Liver (tissue), 9 donors: Measurements from ENCODE around the gene STAT2. TPM values are rescaled to one million over a fixed set of nuclear protein-coding genes. Genes with fewer than 3 reads are reported as not detected.

Source experiments
- DNase-seq: peaks from one replicate; pipeline ENCODE4 v3.0.0-alpha.2; 2017; ENCODE audit warnings: low spot score
- H3K27ac ChIP-seq, 2 donors: one replicate each; pipeline ENCODE4 v1.7.0; 2013; ENCODE audit warnings: inconsistent platforms in 2 of 2, low read length in 2 of 2, control low read depth in 1 of 2, low read depth in 1 of 2, mild to moderate bottlenecking in 1 of 2
- H3K27me3 ChIP-seq, 4 donors: one replicate each; pipeline versions ENCODE4 v1.6.1 to v1.7.0; 2013; ENCODE audit warnings: low read length in 3 of 4, inconsistent platforms in 1 of 4, mild to moderate bottlenecking in 1 of 4, moderate library complexity in 1 of 4; ENCODE audit not compliant: control insufficient read depth in 4 of 4, insufficient read depth in 4 of 4
- H3K36me3 ChIP-seq, 4 donors: one replicate each; pipeline versions ENCODE4 v1.6.1 to v1.7.0; 2013; ENCODE audit warnings: low read length in 3 of 4, mild to moderate bottlenecking in 3 of 4, low read depth in 1 of 4, moderate library complexity in 1 of 4; ENCODE audit not compliant: control insufficient read depth in 4 of 4, insufficient read depth in 3 of 4
- H3K4me1 ChIP-seq, 4 donors: one replicate each; pipeline versions ENCODE4 v1.6.1 to v1.7.0; 2013; ENCODE audit warnings: low read length in 3 of 4, mild to moderate bottlenecking in 3 of 4, moderate library complexity in 1 of 4; ENCODE audit not compliant: control insufficient read depth in 4 of 4, insufficient read depth in 4 of 4
- H3K4me3 ChIP-seq, 3 donors: one replicate each; pipeline versions ENCODE4 v1.6.1 to v1.7.0; 2013; ENCODE audit warnings: low read length in 3 of 3, control low read depth in 1 of 3, low read depth in 1 of 3, mild to moderate bottlenecking in 1 of 3
- H3K9ac ChIP-seq, 2 donors: one replicate each; pipeline ENCODE4 v1.7.0; 2013; ENCODE audit warnings: low read length in 2 of 2, mild to moderate bottlenecking in 2 of 2, moderate library complexity in 2 of 2, control low read depth in 1 of 2, low read depth in 1 of 2
- H3K9me3 ChIP-seq, 4 donors: one replicate each; pipeline versions ENCODE4 v1.6.1 to v1.7.0; 2013; ENCODE audit warnings: low read length in 3 of 4; ENCODE audit not compliant: control insufficient read depth in 4 of 4
- ATF3 ChIP-seq: IDR thresholded peaks from 2 replicates; pipeline ENCODE4 v1.6.1; 2016; ENCODE audit warnings: antibody characterized with exemption
- CTCF ChIP-seq: fragments of 150-350 bp; IDR thresholded peaks from 2 replicates; pipeline ENCODE4 v1.5.1; 2017; ENCODE audit warnings: improper control_type of control experiment, low read depth, low read length; ENCODE audit not compliant: missing input control
- EGR1 ChIP-seq, 2 donors: IDR thresholded peaks; 2 replicates each; pipeline ENCODE4 v1.6.1; 2016 to 2018; ENCODE audit warnings: antibody characterized with exemption in 2 of 2, low read depth in 2 of 2
- FOXA1 ChIP-seq: IDR thresholded peaks from 2 replicates; pipeline ENCODE4 v1.6.1; 2016; ENCODE audit warnings: antibody characterized with exemption
- FOXA2 ChIP-seq: IDR thresholded peaks from 2 replicates; pipeline ENCODE4 v1.6.1; 2016; ENCODE audit warnings: antibody characterized with exemption
- GABPA ChIP-seq, 2 donors: IDR thresholded peaks in 1 of 2; conservative IDR thresholded peaks in 1 of 2; 2 replicates each; pipeline ENCODE4 v1.6.1; 2016; ENCODE audit warnings: antibody characterized with exemption in 2 of 2, mild to moderate bottlenecking in 1 of 2, moderate library complexity in 1 of 2
- HNF4A ChIP-seq, 2 donors: conservative IDR thresholded peaks; 2 replicates each; pipeline ENCODE4 v1.6.1; 2016; ENCODE audit warnings: antibody characterized with exemption in 2 of 2, mild to moderate bottlenecking in 2 of 2
- HNF4G ChIP-seq: IDR thresholded peaks from 2 replicates; pipeline ENCODE4 v1.6.1; 2016; ENCODE audit warnings: antibody characterized with exemption
- JUND ChIP-seq, 2 donors: IDR thresholded peaks; 2 replicates each; pipeline ENCODE4 v1.6.1; 2016; ENCODE audit warnings: antibody characterized with exemption in 2 of 2
- MAX ChIP-seq: IDR thresholded peaks from 2 replicates; pipeline ENCODE4 v1.6.1; 2016; ENCODE audit warnings: antibody characterized with exemption
- NR2F2 ChIP-seq: IDR thresholded peaks from 2 replicates; pipeline ENCODE4 v1.6.1; 2016; ENCODE audit warnings: antibody characterized with exemption
- RAD21 ChIP-seq, 2 donors: IDR thresholded peaks; 2 replicates each; pipeline ENCODE4 v1.6.1; 2016; ENCODE audit warnings: antibody characterized with exemption in 2 of 2, mild to moderate bottlenecking in 2 of 2
- REST ChIP-seq: IDR thresholded peaks from 2 replicates; pipeline ENCODE4 v1.6.1; 2016; ENCODE audit warnings: antibody characterized with exemption, mild to moderate bottlenecking
- RXRA ChIP-seq, 2 donors: IDR thresholded peaks; 2 replicates each; pipeline ENCODE4 v1.6.1; 2017 to 2018; ENCODE audit warnings: antibody characterized with exemption in 2 of 2, mild to moderate bottlenecking in 1 of 2
- SP1 ChIP-seq: IDR thresholded peaks from 2 replicates; pipeline ENCODE4 v1.6.1; 2018; ENCODE audit warnings: antibody characterized with exemption, mild to moderate bottlenecking
- TAF1 ChIP-seq: conservative IDR thresholded peaks from 2 replicates; pipeline ENCODE4 v1.6.1; 2016; ENCODE audit warnings: antibody characterized with exemption, mild to moderate bottlenecking
- YY1 ChIP-seq: IDR thresholded peaks from 2 replicates; pipeline ENCODE4 v1.6.1; 2016; ENCODE audit warnings: antibody characterized with exemption, mild to moderate bottlenecking
- ZBTB33 ChIP-seq: IDR thresholded peaks from 2 replicates; pipeline ENCODE4 v1.6.1; 2016; ENCODE audit warnings: antibody characterized with exemption
- WGBS: extraction: QIAGEN DNeasy Blood & Tissue Kit; methylation state at CpG from one replicate; pipeline ENCODE4 v1.1.7; 2013; 5-methylcytosine and 5-hydroxymethylcytosine counted together
- polyA plus RNA-seq, 2 donors: library from polyadenylated mRNA; stranded (reverse) in 1 of 2; unstranded in 1 of 2; fragments of 200-250 nt in 1 of 2; fragments of >200 nt in 1 of 2; fragmentation: Nextera tagmentation in 1 of 2; extraction: Ambion mirVana in 1 of 2; gene quantifications; one replicate each; pipeline versions ENCODE4 v1.2.1 to v1.2.3, GENCODE V29; 2013 to 2015
- total RNA-seq, 2 donors: library from RNA; depleted of rRNA; stranded (reverse); fragments of >200 nt; gene quantifications; one replicate each; pipeline ENCODE4 v1.2.3, GENCODE V29; 2014
- donor health status: healthy.
- donor health status: healthy.
- donor health status: healthy.
- donor health status: healthy.
- donor health status: healthy.

The STAT2 gene
- total and polyA plus RNA-seq, 4 donors, result 48.4 to 219 (median 66.6) TPM

GRCh38 chr12:56333679-56334489 is 26.0 kb downstream of the STAT2 start, which contains the start of gene PAN2:
TSS of gene PAN2 (minus strand) at chr12:56334000. CDS start at chr12:56333094, 906 bp downstream.
- DNase-seq, result peak; percentile 92
- WGBS, result under 1% methylated on average over 45 of the region's 45 CpGs
- peaks cover 2 to 17% (median 11%) of the 10 kb centered on the region in 4 donors for H3K4me1 ChIP-seq

More at GRCh38 chr12:56333679-56334489, 26.0 kb downstream of the STAT2 start, which contains the start of gene PAN2:
- H3K36me3 ChIP-seq, result no peaks in the 10 kb centered on the region
- peak within 1 kb of the TSS; percentile 51 to 85 (median 81) for H3K4me3 ChIP-seq
- TF ChIP-seq HNF4A (conservative IDR thresholded peaks at IDR 0.05), result peak in 1 of 2 donors; percentile 43
- TF ChIP-seq HNF4G, result no peak
- peak; percentile 48 for TF ChIP-seq TAF1
- TF ChIP-seq YY1, result peak; percentile 86
- peak; percentile 93 for TF ChIP-seq SP1
- peak; percentile 90 for TF ChIP-seq NR2F2
- TF ChIP-seq ATF3, result no peak
- peak; percentile 29 for TF ChIP-seq CTCF
- TF ChIP-seq FOXA1, result no peak
- TF ChIP-seq JUND (IDR thresholded peaks at IDR 0.05), result peak in 1 of 2 donors; percentile 24
- peak; percentile 75 for TF ChIP-seq REST
- TF ChIP-seq GABPA (IDR thresholded peaks at IDR 0.05 in 1 of 2, conservative IDR thresholded peaks at IDR 0.05 in 1 of 2), result peak; percentile 28 to 78
- peak in 1 of 2 donors; percentile 29 for TF ChIP-seq EGR1 (IDR thresholded peaks at IDR 0.05; ENCODE audit: low read depth in 2 of 2)
- peak; percentile 84 for TF ChIP-seq MAX
- TF ChIP-seq FOXA2, result no peak
- TF ChIP-seq RXRA (IDR thresholded peaks at IDR 0.05), result peak; percentile 57 to 59
- TF ChIP-seq ZBTB33, result peak; percentile 90
- peak in 1 of 2 donors; percentile 40 for TF ChIP-seq RAD21 (IDR thresholded peaks at IDR 0.05)
- H3K27ac ChIP-seq, result peak within 1 kb of the TSS; percentile 86 to 95
- no peaks in the 10 kb centered on the region for H3K9me3 ChIP-seq
- H3K9ac ChIP-seq, result peak within 1 kb of the TSS; percentile 69 to 89
- no peaks in the 10 kb centered on the region for H3K27me3 ChIP-seq
